CD4-positive, alpha-beta T cell treated with Interleukin-10 for 1 hour (primary cell): Measurements from ENCODE around the gene CHTOP.
A peak's percentile ranks its signal among the peaks of the same experiment; 100 is the strongest.

Source experiments
- DNase-seq: peaks from one replicate; pipeline ENCODE4 v3.0.0-alpha.2; 2020

The CHTOP gene

DNA sequence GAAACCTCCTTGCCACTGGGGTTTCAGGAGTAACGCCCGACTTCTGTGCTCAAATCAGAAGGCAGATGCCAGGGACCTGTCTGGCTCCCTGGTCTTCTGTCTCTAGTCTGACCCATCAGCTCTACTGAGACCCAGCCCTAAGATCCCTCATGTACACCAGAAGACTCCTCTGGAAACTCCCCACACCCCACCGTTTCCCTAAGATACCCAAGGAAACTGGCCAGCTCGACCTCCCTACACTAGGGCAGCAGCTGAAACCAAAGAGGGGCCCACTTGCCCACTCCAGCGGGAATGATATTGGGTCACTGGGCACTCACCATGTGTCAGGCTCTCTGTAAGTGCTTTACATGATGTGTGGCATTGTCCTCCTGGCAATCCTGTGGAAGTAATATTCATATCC is 20.5 kb upstream of the CHTOP start:
- DNase-seq, result no peak

DNA sequence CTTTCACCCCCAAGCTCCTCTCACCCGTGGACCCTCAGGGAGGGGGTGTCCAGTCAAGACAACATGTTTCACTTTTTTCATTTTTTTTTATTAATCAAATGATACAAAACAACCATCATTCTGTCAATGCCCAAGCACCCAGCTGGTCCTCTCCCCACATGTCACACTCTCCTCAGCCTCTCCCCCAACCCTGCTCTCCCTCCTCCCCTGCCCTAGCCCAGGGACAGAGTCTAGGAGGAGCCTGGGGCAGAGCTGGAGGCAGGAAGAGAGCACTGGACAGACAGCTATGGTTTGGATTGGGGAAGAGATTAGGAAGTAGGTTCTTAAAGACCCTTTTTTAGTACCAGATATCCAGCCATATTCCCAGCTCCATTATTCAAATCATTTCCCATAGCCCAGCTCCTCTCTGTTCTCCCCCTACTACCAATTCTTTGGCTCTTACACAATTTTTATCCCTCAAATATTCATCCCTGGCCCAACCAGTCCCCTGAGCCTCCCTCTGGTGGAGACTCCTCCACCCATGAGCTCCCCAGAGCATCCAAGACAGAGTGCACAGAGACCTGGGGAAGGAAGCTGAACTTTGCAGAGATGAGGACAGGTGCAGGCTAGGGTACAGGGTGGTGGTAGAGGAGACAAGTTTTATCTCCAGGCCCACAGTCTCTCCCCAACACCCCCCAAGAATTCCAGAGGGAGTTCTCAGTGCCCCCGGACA is 19.5 kb upstream of the CHTOP start:
- DNase-seq, result no peak

DNA sequence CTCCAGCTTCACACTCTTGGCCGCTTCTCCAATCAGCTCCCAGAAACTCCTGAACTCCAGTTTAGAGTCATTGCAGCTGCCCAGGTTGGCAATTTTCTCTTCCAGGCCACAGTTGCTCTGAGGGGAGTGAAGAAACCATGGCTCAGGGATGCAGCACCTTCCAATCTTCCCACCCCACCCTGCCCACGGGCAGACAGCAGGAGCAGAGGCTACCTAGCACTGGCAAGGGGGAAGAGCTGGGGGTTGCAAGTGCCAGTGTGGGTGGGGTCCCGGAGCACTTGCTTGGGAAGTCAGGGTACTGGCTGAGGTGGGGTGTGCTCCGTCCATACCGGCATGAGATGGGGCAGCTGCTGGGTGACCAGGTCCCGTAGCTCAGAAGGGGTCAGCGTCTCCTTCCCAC is 19.0 kb upstream of the CHTOP start:
- no peak for DNase-seq

DNA sequence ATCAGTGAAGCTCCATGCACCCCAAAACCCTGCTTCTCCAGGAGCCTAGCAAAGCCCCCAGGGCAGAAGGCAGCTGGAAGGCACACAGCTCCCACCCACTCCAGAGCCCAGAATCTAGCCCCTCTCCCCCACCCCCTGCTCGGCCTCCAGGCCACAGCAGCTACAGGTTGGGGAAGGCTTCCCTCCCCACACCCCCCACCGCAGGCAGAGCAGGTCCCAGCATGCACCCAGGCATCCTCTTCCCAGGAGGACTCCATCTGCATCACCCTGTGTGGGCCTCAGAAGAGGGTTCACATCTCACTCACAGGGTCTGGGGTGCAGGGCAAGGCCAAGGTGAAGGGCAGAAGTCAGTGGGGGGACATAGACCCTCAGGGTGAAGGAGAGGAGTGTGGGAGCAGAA is 18.5 kb upstream of the CHTOP start:
- no peak for DNase-seq

DNA sequence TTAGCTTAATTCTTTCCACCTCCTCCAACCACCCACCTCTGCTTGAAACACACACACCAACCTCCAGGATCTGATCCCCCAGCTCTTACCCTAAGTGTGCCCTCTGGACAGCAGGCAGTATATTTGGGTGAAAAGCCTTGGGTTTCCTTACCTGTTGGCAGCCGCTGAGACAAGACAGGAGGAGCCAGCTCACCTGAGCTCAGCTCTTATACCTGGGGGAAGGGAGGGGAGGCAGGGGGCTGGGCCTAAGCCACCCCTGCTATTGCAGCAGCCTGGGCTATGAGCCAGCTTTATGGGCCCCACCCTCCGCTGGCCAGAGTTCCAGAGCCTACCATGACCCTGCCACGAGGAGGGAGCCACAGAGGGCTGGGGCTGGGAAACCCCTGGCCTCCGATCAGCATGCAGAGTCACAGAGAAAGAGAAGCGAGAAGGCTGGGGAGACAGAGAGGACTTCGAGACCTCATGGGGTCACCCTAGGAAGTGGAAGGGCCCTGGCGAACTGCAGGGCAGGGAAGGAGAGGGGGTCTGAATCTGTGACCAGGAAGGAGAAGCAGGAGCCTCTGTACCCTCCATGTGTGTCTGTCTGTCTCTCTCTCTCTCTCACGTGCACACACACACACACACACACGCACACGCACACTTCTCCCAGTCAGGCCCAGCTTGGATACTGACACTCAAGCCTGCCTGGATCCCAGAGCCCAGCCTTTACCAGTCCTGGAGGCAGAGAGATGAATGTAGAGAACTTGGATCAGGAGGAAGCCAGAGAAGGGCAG is 17.5 kb upstream of the CHTOP start, which contains the start of gene S100A14:
Gene S100A14, minus strand, starts transcription at position 182 of the 773 bp plus-strand sequence. CDS start 467 bp downstream, outside the sequence.
- DNase-seq, result no peak

DNA sequence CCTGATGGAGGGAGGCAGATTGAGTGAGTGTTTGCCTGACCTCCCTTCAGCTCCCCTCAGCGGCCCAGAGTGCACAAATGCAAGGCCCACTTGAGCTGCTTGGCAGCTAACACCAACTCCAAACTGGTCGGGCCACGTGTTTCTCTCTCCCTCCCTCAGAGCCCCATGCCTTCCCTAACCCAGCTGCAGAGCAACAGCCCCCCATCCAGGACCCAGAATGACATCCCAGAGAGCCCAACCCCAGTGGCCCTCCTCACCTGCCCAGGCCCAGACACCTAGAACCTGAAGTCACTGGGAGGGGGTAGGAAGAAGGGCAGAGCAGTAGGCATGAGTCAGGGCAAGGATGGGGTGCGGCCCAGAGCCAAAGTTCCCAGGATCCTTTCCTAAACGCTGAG is 17.0 kb upstream of the CHTOP start:
- DNase-seq, result no peak

DNA sequence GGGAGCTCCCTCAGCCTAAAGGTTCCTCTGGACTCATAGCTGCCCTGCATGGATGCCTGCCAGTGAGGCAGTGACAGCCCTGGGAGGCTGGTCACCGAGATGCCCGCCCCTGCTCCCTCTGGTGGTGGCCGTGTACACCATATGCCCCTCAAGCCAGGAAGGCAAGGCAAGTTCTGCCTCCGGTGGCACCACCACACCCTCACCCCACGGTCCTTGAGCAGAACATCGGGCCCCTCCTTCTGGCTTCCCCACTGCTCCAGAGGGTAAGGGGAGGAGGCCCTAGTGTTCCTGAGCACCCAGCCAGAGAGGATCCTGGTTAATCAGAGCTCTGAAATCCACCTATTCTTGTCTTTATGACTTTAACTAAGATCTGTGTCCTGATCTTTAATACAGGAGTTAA is 16.2 kb upstream of the CHTOP start:
- DNase-seq, result peak; percentile 64

DNA sequence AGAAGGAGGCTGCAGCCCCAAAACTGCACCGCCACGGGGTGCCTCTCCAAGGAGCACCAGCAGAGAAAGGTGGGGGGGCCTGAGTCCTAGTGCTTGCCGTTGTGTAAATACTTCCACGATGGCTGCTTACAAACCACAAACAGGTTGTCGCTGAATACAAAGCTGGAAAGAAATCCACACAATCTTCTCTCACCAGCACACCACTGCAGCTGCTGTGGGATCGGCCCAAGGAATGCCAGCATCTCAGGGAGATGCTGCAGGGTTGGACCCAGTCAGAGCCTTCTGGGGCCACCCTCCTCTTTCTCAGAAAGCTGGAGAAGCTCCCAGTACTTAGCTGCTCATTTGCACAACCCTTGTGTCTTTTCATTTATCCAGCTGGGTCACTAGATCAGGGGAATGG is 14.7 kb upstream of the CHTOP start:
- DNase-seq, result no peak

DNA sequence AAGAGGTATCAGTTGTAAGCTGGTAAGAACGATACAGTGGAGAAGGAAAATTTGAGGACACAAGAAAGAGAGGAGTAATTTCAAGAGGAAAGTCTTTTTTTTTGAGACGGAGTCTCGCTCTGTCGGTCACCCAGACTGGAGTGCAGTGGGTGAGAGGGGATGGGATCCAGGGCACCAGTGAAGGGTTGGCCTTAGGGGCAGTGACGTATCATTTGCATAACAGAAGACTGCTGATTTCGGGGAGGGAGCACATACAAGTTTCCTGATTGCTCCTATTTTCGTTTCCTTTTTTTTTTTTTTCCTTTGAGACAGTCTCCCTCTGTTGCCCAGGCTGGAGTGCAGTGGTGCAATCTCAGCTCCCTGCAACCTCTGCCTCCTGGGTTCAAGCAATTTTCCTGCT is 10.8 kb upstream of the CHTOP start:
- DNase-seq, result no peak

DNA sequence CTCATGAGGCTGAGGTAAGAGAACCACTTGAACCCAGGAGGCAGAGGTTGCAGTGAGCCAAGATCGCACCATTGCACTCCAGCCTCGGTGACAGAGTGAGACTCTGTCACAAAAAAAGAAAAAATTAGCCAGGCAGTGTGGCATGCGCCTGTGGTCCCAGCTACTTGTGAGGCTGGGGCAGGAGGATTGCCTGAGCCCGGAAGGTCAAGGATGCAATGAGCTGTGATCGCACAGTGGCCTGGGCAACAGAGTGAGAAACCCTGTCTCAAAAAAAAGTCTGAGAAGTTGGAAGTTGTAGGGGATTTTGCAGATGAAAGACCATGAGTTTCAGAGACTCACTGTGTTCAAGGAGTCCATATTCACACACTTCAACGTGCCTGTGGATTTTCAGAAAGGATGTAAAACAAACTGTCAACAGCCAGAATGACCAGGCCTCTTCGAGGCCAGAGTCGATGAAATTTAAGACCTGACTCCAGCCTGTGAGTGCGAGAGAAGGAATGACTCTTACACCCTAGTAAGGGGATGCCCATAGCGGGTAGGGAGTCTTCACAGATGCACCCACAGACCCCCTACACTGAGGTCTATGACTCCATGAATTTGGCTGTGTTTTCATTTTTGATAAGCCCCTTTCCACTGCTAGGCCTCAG is 8.8 kb upstream of the CHTOP start:
- no peak for DNase-seq

DNA sequence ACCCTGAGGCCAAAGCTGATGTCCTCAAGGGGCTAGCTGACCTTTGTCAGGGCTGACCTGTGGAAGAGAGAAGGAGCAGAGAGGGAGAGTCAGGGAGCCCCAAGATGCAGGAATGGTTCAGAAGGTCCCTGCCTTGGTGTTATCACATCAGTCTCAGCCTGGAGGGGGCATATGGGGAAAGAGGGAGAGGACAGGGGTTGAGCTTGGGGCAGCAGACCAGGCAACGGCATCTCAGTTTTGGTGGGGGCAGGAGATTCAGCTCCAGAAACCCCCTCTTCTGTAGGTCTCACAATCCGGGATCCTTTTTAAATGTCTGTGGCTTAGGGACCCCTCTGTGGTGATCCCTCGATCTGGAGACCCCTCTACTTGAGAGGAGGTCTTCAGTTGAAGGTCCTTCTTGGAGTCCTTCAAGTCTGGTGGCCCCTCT is 7.4 kb upstream of the CHTOP start:
- DNase-seq, result no peak

DNA sequence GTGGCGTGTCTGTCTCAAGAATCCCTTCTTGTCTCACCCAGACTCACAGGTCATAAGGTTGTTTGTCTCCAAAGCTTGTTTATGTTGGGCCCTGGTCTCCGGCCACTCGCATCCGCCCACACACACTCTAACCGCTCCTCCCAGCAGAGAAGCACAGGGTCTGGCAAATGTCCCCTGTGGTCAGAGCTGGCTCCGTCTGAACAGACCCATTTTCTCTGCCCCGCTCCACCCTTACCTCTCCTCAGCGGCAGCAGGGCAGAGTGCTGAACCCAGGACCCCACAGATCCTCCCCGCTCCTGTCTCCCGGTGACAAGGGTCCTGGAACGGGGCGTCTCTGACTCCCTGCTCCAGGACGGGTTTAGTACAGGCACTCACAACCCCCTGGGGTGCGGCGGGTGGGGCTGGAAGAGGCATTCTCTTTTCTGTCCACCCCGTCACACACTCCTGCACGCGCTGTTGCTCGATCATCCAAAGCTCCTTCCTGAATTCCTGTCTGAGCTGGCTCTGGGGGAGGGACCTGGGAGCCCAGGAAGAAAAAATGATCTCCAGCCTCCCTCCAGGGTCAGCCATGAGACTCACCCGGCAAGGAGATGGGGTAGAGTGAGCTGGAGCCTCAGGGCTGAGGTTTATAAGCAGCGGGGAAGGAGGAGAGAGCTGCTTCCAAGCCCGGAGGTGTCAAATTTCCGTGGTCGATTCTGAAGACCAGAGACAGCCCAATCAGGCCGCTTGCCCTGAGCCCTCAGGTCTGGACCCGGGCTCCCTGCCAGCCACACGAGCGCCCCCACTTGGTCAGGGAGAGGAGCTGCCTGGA is 6.8 kb upstream of the CHTOP start, which contains the start of gene S100A13:
Gene S100A13, minus strand, starts transcription at position 602 of the 811 bp plus-strand sequence. CDS start 1,033 bp downstream, outside the sequence.
- DNase-seq, result no peak

DNA sequence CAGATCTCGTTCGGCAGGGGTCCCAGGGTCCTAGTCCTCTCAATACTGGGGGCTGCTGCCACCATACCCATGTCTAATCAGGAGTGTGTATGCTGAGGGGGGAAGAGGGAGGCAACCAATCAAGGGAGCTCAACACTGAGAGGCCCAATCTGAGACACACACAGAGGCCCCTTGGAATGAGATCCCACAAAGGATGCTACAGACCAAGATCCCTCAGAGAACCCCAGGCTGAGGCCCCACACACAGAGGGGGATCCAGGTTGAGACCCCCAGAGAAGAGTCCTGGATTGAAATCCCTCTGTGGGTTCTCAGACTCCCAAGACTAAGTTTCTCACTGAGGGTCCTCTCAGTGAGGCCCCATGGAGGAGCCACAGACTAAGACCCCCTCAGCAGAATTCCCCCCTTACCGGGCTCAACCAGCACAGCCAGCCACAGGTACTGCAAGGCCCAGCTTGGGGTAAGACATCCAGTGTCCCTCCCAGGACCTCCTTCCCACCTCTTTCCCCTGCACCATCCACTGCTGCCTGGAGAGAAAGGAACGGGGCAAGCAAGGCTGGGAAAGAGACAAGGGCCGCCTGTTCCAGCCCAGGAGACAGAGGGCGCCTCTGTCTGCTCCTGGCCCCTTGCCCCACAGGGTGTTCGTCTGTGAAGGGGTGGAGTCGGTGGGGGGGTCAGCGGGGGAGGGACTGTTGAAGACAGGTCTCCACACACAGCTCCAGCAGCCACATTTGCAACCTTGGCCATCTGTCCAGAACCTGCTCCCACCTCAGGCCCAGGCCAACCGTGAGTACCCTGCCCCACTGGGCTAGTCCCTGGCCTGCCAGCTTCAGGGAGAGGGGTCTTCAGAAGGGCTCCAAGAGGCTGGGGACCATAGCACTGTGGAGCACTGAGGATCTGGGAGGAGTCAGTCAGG is 5.9 kb upstream of the CHTOP start, which contains the start of gene S100A1:
Gene S100A1, plus strand, starts transcription at position 720 of the 912 bp plus-strand sequence. CDS start 2,088 bp downstream, outside the sequence.
- no peak for DNase-seq

DNA sequence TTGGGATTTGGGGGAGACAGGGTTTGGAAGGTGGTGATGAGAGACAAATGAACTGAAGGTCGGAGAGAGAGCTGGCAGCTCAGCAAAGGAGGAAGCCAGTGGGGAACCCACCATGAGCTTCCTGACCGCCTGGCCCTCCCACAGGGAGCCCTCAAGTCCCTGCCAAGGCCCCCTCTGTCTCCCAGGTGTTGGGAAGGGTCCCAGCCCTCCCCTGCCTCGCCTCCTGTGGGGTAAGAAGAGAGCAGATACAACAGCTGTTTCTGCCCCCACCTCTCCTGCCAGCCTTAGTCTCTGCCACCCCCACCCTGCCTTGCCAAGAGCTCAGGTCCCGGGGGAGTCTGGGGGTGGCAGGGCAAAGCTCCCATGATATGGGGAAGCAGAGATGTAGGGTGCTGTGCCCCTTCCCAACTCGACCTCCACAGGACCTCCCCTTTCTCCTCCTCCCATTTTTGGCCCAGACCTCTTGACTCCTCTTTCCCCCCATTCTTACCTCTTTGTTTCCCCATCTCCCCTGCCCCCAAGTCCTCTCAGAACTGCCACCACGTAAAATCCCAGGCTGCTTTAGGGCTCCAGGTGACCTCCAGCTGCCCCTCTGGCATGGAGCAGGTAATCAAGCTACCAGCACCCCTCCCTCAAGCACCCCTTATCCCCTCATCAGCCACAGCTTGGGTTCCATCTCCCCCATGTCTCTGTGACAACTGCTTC is 5.1 kb upstream of the CHTOP start:
- no peak for DNase-seq

DNA sequence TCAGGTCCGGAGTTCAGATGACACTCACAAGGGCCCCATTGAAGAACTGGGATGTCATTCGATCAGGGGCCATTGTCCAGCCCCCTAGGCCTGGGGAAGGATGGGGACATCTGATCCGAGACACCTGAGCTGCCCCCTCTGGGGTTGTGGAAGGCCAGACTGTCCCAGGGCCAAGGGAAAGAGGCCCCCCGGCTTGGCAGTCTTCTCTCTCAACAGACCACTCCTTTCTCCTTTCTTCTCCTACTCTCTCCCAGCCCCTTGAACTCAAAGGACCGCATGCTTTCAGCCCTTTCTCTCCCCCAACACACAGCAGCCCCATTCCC is 4.6 kb upstream of the CHTOP start:
- DNase-seq, result no peak

DNA sequence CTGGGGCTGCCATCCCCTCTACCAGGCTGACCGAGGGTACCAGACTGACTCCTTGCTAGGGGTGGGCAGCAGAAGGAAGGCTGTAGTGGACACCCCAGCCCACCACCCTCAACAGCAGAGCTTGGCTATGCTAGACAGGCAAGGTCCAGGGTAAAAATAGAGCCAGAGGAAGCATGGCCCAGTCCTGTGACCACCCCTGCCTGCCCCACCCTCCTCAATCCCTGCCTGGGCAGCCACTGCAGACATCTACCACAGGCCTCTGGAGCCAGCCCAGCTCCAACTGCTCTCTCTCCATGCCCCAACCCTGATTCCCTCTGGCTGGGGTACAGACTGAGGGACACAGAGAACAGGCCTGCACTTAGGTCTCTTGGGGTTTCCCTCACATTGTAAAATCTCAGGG is 3.9 kb upstream of the CHTOP start:
- DNase-seq, result no peak

DNA sequence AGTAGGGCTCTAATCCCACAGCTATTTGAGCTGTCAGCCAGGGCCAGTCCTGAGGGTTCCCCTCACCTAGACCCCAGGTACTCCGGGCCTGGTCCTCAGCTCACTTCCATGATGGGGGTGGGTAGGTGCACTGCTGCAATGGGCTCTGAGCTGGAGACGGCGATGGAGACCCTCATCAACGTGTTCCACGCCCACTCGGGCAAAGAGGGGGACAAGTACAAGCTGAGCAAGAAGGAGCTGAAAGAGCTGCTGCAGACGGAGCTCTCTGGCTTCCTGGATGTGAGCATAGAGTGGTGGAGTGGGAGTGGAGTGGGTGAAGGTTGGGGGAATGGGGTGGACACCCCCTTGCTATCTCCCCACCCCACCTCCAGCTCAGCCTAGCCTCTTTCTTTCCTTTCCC is 3.5 kb upstream of the CHTOP start:
- DNase-seq, result no peak

DNA sequence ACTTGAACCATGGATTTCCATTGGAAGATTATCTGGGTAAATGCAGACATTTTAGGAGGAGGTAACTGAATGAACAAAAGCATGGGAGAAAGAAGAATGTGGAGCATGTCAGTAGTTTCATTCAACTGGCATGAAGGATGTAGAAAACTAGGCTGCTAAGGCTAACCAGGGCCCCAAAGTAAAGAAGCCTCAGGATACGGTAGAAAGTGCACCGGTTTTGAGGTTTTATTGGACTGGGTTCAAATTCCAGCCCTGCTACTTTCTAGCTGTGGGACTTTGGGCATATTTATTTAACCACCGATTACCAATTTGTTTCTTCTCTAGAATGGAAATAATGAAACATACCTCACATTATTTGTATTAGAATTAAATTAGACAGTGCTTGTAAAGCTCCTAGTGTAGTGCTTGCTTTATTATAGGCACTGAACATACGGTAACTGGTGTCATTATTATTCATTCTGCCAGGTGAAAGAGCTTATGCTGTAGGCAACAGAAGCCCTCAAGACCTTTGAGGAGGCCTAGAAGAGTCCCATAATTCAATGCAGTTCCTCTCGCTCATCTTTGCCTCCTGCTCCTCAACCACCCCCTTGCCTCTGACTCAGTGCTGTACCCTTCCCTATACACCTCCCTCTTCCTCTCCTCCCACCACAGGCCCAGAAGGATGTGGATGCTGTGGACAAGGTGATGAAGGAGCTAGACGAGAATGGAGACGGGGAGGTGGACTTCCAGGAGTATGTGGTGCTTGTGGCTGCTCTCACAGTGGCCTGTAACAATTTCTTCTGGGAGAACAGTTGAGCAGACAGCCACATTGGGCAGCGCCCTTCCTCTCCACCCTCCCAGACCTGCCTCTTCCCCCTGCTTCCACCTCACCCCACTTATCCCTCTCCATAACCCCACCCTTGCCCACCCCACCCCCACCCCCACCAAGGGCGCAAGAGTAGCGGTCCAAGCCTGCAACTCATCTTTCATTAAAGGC is 2.5 kb upstream of the CHTOP start:
- no peak for DNase-seq

DNA sequence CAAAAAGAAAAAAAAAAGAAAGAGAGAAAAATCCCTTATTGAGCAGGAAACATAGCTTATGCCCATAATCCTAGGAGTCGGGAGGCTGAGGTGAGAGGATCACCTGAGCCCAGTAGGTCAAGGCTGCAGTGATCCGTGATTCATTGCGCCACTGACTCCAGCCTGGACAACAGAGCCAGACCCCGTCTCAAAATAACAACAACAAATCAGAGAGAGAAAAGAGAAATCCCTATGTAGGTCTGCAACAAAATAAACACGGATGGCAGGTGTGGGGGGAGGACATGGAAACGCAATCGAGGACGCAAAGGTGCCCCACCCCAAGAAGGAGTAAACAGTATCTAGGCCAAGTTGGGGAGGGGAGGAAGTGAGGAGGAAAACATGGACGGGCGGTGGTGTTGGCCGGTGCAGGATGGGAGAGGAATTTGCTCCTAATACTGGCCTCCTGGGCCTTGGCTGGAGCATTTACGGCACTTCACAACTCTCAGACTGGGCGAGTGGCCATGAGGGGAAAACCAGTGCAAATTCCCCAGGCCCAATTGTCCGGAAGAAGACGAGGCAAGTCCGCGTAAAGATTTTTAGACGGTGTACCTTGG is 609 bp upstream of the CHTOP start:
- no peak for DNase-seq
